HG03378 (cell line): ENCODE data around the gene SEC24D.
"Not testable (repeated sequence)": the region's sequence is repeated elsewhere in the genome, so short reads cannot be mapped to it uniquely, and the experiment has no call there.

Source experiments
- ATAC-seq: cut with Tn5 transposase; IDR thresholded peaks from one replicate; pipeline ENCODE4 v1.9.1; 2021; ENCODE audit warnings: mild to moderate bottlenecking, moderate library complexity; ENCODE audit not compliant: unreplicated experiment

SEC24D gene, protein sequence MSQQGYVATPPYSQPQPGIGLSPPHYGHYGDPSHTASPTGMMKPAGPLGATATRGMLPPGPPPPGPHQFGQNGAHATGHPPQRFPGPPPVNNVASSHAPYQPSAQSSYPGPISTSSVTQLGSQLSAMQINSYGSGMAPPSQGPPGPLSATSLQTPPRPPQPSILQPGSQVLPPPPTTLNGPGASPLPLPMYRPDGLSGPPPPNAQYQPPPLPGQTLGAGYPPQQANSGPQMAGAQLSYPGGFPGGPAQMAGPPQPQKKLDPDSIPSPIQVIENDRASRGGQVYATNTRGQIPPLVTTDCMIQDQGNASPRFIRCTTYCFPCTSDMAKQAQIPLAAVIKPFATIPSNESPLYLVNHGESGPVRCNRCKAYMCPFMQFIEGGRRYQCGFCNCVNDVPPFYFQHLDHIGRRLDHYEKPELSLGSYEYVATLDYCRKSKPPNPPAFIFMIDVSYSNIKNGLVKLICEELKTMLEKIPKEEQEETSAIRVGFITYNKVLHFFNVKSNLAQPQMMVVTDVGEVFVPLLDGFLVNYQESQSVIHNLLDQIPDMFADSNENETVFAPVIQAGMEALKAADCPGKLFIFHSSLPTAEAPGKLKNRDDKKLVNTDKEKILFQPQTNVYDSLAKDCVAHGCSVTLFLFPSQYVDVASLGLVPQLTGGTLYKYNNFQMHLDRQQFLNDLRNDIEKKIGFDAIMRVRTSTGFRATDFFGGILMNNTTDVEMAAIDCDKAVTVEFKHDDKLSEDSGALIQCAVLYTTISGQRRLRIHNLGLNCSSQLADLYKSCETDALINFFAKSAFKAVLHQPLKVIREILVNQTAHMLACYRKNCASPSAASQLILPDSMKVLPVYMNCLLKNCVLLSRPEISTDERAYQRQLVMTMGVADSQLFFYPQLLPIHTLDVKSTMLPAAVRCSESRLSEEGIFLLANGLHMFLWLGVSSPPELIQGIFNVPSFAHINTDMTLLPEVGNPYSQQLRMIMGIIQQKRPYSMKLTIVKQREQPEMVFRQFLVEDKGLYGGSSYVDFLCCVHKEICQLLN

GRCh38 chr4:118835571-118836300, at the start of gene SEC24D:
SEC24D (minus strand) TSS chr4:118836126; CDS start chr4:118833696, 2,430 bp downstream.
- peak; percentile 55 for ATAC-seq

DNA sequence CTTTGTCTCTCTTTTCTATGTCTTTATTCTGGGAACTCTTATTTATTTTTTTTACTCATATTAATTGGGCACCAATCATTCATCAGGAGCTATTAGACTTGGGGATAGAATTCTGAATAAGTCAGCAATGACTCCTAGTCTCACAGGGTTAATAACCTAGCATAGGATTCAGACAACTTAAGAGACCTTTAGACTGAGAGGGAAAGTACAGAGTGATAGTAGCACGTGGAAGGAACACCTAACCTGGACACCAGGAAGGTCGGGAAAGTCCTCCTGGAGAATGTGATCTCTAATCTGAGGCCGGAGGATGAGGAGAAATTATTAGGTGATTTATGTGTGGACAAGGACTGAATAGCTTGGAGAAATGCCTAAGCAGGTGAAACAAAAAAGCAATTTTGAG, 48.8 kb upstream of the SEC24D start:
- ATAC-seq: no peak

DNA sequence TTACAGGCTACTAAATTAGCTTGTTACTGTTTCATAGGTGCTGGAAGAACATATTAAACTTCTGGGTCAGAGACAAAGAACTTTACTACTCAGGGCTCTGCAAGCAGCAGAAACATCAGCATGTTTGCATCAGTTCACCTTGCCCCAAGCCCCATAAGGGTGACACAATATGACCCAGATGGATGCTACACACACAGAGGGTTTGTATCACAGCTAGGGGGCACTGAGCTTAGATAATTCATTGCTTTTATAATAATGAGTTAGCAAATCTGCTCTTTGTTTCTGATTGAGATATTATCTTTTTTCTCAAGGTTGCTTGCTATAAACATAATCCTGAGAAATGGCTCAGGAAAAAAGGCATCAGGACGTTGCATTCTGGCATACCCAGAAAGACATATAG, 47.9 kb upstream of the SEC24D start:
- no peak for ATAC-seq

GRCh38 chr4:118881512-118882146, 45.7 kb upstream of the SEC24D start:
- no peak for ATAC-seq

DNA sequence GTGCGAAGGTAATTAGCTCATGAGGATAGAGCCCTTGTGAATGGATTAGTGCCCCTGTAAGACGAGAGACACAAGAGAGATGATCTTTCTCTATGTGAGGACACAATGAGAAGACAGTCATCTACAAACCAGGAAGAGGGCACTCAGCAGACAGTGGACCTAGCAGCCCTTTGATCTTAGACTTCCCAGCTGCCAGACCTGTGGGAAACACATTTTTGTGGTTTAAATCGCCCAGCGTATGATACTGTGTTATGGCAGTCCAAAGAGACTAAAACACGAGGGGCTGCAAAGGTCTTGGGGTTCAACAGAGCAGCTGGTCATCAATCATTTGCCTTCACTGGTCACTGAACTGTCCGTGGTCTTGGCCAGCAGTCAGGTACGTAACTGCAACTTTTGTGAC, 43.5 kb upstream of the SEC24D start:
- ATAC-seq: no peak

GRCh38 chr4:118878507-118878906, 42.6 kb upstream of the SEC24D start:
- ATAC-seq: not testable (repeated sequence)

DNA sequence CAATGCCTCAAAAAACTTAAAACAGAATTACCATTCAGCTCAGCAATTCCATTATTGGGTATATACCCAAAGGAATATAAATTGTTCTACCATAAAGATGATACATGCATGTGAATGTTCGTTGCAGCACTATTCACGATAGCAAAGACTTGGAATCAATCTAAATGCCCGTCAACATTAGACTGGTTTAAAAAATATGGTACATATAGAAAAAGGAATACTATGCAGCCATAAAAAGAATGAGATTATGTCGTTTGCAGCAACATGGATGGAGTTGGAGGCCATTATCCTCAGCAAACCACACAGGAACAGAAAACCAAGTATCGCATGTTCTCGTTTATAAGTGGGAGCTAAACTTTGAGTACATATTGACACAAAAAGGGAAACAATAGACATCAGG, 41.9 kb upstream of the SEC24D start:
- no peak for ATAC-seq

GRCh38 chr4:118872181-118872580, 36.3 kb upstream of the SEC24D start:
- no peak for ATAC-seq

GRCh38 chr4:118869808-118870342, 33.9 kb upstream of the SEC24D start:
- ATAC-seq: no peak

DNA sequence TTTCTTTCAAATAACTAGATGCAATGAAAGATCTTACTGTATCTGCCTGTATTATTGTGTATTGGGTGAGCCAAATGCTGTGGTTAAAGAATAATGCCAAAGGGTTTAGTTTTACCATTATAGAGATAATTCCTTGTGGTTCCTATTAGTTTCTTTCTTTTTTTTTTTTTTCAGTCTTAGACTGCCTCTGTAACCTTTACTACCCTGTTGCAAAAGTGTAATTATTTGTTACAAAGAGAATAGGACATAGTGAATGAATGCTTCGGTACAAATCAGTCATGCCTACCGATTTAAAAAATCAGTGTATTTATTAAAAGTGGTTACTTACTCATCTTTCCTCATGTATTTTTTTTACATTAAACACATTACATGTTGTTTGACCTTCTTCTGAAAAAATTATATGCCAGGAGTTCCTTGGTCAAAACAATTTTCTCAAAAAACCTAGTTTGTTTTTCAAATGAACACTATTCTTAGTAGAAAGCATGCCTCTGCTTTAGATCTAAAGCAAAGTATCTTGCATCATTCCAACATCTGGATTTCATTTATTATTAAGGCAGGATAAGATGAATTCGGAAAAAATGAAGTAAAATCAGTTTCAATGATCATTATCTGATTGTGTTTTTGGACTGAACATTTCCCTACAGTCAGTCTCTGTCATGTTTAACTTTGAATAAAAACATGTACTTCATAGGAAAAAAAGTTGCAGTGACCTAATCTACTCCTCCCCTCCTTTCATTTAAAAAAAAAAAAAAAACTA, 31.6 kb upstream of the SEC24D start:
- ATAC-seq: no peak

DNA sequence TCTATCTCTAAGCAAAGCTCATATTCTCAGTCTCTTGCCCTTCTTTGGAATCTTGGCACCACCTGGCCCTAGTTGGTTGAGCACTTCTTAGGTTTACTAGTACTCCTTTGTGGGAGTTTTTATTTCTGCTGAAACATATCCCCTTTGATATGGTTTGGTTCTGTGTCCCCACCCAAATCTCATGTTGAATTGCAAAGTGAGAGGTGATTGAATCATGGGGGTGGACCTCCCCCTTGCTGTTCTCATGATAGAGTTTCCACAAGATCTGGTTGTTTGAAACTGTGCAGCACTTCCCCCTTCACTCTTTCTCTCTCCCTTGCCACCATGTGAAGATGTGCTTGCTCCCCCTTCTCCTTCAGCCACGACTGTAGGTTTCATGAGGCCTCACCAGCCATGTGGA, 30.5 kb upstream of the SEC24D start:
- ATAC-seq: no peak

GRCh38 chr4:118865091-118865708, 29.3 kb upstream of the SEC24D start:
- ATAC-seq: peak; percentile 76

- no peak for ATAC-seq
Observed at GRCh38 chr4:118858779-118859178, 22.9 kb upstream of the SEC24D start.

- ATAC-seq: no peak
Observed at GRCh38 chr4:118857760-118858159, 21.8 kb upstream of the SEC24D start.

- peak; percentile 94 for ATAC-seq
Observed at GRCh38 chr4:118850488-118851173, 14.7 kb upstream of the SEC24D start.

- ATAC-seq: no peak
Observed at GRCh38 chr4:118849867-118850487, 14.1 kb upstream of the SEC24D start.

GRCh38 chr4:118848901-118849300, 13.0 kb upstream of the SEC24D start:
- ATAC-seq: no peak

DNA sequence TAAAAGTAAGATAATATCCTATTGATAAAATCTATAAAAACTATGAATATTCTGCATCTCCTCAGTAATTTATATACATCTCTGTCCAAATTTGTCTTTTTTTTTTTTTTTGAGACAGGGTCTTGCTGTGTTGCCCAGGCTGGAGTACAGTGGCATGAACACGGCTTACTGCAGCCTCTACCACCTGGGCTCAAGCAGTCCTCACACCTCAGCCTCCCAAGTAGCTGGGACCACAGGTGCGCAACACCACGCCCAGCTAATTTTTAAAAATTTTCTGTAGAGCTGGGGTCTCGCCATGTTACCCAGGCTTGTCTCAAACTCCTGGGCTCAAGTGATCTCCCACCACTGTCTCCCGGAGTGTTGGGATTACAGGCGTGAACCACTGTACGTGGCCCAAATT, 12.3 kb upstream of the SEC24D start:
- ATAC-seq: no peak
